Superior temporal gyrus (tissue), 1 donor: Measurements from ENCODE around the gene PLCB4.
"Not testable (repeated sequence)": the region's sequence is repeated elsewhere in the genome, so short reads cannot be mapped to it uniquely, and the experiment has no call there.

Experiments used
- DNase-seq: peaks from one replicate; pipeline ENCODE4 v3.0.0-alpha.2; 2016; ENCODE audit errors: extremely low spot score

Gene PLCB4

DNA sequence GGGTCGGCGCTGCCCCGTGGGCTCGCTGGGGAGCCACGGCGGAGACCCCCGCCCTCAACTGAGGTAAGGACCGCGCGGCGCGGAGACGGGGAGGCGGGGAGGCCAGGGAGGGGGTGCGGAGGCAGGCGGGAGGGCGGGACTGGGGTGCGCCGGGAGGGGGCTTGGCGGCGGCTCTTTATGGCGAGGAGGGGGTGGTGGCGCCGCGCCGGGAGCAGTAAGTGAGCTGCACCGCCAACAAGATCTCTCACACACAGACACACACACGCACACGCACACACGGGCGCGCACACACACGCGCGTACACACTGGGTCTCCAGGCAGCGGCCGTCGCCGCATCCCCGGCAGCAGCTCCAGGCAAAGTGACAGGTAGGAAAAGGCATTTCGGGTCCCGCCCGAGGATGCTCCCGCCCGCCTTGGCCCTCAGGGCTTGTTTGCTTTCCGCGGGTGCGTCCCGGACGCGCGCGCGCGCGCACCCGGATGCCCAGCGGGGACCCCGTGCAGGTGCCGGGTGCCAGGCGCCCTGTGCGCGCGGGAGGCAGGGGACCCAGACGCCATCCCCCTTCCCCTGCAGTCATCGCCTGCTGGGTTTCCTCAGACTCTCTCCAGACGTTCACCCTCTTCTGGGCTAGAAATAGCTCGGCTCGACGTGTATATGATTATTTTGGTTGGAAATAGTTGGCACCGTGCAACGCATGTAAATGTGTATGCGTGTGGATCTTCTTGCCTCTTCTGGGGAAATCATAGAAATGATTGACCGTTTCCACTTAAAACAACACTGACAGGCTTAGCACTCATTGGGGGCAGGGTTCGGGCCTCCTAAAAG lies at the start of gene PLCB4:
Gene PLCB4 (plus strand): TSS at position 247 of the 823 bp plus-strand sequence. CDS start 238,728 bp downstream, outside the sequence.
- DNase-seq = no peak

DNA sequence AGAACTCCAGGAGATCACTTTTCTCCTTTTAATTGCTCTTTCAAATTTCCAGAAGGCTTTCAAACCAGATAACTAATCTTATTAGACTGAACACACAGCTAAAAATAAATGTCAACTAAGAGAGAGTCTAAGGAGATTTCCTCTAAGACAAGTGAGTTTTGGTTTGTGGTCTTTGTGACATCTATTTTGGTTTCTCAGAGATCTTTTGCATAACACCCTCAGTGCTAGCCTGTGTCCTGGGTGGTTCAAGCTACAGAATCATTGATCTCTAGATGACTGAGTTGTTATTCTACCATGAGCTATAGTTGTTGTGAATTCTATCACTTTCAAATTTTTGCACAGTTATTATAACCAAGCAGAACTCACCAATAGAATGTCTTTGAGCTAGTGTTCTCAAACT lies 49.1 kb upstream of the PLCB4 start:
- DNase-seq = no peak

DNA sequence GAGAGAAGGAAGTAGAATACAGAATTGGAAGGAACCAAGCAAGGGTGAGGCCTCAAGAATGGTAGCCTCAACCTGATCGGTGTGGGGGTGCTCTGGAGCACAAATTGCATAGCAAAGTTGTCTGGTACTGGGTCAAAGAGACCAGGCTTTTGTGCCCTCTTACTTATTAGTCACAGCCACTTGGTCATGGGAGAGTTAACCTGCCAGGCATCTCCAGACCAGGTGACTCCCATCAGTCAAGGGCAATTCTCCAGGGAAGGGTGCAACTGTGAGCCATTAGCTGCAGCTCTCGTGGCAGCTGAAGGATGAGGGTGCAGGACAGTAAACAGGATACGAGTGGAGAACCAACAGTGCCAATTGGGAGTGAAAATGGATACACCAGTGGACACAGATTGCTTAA lies 47.7 kb upstream of the PLCB4 start:
- DNase-seq = no peak

DNA sequence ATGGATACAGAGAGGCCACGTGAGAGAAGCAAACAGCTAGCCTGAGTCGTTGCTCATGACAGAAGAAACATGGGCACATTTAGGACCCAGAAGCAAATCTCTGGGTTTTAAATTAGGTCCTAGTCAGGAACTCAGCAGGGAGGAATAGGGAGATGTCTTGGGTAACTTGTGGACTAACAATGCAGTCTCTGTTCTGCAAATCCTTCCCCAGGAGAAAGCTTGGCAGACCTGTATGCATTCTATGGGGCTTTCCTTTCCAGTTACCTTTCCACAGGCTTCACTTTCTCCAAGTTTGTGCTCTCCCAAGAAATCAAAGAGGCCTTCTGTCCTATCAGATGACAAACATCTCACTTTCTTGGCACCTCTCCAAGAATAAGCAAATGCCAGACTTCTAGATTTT lies 47.2 kb upstream of the PLCB4 start:
- DNase-seq = no peak

DNA sequence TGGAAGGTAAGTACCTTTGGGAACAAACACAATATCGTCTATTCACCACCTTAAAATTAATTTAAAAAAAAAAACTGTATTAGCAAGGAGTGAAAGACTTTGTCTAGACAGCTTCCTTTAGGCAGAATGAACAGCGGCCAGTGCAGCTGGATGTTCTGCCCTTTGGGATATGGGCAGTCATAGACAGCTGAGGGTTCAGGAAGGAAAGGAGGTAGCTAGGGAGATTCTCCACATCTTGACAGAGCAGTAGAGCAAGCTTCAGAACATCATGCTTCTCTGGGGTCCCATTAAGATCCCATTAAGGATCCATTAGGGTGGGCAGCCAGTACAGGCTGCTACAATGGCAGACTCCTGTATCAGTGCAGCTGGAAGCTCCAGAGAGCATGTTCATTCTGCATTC lies 46.5 kb upstream of the PLCB4 start:
- no peak for DNase-seq

DNA sequence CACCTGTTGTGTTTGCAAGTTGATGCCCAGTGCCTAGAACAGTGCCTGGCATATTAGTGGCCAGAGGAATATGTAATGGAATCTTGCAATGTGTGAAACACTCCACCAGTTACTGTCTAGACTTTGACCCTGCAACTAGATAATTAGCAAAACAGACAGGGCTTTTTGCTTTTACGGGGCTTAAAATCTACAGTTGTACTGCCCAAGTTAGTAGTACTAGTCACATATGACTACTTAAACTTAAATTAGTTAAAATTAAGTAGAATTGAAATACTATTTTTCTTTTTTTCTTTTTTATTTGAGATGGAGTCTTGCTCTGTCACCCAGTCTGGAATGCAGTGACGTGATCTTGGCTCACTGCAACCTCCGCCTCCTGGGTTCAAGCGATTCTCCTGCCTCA lies 44.3 kb upstream of the PLCB4 start:
- DNase-seq = no peak

DNA sequence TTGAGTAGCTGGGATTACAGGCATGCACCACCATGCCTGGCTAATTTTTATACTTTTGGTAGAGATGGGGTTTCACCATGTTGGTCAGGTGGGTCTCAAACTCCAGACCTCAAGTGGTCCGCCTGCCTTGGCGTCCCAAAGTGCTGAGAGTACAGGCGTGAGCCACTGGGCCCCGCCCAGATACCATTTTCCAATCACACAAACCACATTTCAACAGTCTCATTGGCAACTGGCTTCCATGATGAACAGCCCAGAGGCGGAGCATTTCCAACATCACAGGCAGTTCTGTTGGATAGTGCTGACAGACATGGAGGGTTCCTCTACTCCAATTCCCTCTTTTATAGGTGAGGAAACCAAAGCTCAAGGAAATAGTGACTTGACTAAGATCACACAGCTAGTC lies 43.9 kb upstream of the PLCB4 start:
- DNase-seq = no peak

DNA sequence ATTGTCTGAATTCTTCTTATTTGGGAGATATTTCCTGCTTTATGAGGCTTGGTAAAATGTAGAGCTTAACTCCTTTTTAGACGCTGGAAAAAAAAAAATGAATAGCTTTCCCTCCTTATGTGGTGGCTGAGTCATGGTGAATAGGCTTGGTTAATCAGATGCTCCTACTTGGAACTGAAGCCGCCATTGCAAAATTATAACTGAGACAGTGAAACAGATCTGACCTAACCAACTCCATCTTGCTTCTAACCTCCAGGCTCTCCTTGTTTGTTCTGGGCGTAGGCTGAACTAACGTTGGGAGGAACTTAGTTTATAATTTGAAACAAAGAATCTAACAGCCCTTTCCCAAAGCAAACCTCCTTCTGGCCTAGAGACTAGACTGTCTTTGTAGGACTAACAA lies 43.2 kb upstream of the PLCB4 start:
- no peak for DNase-seq

DNA sequence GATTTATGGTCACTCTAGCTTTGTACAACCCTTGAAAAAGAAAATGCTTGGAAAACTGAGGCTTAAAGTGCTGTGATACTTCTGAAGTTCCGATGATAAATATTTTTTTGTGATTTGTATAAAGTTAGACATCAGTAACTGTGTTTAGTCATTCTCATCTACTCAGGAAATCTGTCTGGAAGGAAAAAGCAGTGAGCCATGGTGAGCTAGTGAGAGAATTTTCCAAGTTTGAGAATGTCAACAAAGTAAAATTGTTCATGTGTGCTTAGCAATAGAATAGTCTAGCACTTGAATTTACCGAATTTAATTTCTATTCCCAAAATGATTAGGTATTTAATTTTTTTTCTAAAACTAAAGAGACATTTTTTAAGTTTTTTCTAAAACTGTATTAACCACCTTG lies 41.3 kb upstream of the PLCB4 start:
- no peak for DNase-seq

DNA sequence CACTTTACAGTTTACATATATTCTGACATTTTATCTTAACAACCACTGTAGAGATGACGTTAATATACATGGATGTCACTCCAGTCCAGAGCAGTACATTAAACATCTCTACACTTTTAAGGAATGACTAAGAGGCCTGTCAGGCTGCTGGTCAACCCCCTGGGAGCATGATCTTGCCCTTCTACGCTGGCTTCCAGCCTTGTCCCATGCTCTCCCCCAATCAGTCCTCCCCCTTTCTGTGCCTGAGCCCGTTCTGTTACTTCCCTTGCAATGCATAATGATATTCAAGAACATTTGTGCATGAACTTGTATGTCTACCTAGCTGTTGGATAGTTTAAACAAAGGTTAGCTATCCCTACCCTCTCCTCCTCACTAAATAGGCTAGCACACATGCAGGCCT lies 40.5 kb upstream of the PLCB4 start:
- DNase-seq = no peak

DNA sequence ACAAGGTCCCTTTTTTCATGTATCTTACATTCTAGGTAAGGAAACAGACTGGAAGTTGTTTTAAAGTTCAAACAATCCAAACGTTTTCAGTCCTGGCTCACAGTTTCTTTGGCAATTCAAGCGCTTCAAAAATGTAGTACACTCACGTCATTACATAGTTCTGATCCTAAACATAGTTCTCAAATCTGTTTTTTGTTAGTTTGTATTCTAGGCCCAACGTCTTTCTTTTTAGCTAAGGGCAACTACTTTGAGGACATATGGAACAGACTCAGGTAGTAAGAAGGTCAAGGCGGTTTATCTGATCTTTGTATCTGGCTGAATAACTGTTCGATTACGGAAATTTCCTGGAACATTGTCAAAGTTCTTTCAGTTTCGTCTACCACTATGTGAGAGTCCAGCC lies 36.9 kb upstream of the PLCB4 start:
- DNase-seq = no peak

DNA sequence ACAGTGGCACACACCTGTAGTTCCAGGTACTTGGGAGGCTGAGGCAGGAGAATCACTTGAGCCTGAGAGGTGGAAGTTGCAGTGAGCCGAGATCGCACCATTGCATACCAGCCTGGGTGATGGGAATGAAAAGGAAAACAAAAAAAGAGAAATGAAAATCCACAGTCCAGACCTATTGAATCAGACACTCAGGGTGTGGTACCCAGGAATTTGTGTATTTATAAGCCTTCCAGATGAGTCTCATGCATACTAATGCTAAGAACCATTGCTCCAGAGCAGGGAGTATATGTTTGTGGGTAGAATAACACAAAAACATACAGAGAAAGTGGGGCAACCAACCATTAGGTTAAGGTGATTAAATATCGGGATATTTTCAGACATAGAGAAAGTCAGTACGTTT lies 36.1 kb upstream of the PLCB4 start:
- DNase-seq = no peak

DNA sequence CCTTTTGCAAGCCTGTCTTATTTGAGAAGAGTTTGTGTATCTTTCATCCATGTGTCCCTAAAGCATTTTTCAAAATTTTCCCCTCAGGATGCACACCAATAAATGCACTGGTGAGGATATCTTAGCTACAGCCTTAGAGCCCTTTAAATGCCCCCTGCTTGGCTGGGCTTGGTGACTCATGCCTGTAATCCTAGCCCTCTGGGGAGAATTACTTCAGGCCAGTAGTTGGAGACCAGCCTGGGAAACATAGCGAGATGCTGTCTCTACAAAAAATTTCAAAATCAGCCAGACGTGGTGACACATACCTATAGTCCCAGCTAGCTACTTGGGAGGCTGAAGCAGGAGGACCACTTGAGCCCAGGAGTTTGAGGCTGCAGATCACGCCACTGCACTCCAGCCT lies 33.8 kb upstream of the PLCB4 start:
- no peak for DNase-seq

DNA sequence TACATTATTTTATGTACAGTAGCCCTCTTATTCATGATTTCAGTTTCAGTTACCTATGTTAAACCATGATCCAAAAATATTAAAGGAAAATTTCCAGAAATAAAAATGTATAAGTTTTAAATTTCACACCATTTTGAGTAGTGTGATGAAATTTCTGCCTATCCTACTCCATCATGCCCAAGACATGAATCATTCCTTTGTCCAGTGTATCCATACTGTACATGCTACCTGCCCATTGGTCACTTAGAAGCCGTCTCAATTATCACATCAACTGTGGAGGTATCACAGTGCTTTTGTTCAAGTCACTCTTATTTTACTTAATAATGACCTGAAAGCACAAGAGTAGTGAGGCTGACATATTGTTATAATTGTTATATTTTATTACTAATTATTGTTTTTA lies 32.3 kb upstream of the PLCB4 start:
- no peak for DNase-seq

DNA sequence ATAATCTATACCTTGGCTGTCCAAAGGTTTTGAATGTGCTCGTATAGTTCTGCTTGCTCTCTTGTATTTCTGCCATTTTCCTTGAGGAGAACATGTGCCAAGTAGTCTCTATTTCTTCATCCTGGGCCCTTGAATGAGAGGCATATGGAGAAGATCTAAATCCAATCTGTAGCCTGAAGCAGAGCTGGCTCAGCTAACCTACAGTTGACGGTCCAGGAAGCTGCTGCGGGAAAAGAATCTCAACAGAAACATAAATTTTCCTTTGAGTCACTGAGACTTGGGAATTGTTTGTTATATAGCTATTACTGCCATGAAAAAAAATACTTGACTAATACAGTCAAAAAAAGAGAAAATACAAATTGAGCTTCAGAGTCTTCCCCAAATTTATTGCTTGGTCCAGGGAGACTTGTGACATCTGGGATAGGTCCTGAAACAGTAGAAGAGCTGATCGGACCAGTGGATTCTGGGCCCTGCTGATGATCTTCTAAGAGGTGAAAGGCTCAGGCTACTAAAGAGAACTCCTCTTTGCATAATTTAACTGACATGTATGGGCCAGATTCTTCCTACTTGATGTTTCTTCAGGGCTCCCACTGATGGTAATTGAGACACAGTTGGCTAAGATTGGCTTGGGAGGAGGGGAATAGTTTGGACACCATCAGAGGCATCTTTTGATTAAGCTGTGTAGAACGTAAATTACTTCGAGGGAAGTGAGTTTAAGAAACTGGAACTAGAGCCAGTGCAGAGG lies 29.9 kb upstream of the PLCB4 start:
- DNase-seq = no peak

DNA sequence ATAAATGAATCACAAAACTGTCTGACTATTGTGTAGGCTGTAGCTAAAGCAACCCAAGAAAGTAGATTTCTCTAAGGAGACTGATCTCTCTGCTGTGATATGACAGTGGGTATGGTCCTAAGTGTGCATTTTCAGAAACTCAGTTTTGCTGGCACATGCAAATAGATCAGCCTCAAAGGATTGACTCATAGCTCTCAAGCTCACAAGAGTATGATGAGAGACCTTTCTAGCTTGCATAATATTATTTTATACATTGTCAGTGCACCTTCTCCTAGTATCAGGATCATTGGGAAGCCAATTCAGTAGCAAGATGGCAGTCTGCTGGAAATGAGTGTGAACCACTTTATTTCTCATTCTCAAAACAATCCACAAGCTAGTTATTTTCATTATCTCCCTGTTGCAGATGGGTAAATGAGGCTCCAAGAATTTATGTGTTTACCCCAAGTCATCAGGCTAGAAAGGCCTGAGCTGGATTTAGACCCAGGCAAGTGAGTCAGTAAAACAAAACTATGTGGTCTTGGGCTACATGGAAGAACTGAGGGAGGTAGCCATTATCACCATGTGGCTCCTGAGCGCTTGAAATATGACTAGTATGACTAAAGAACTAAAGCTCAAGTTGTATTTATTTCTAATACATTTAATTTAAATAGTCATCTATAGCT lies 27.9 kb upstream of the PLCB4 start:
- no peak for DNase-seq

DNA sequence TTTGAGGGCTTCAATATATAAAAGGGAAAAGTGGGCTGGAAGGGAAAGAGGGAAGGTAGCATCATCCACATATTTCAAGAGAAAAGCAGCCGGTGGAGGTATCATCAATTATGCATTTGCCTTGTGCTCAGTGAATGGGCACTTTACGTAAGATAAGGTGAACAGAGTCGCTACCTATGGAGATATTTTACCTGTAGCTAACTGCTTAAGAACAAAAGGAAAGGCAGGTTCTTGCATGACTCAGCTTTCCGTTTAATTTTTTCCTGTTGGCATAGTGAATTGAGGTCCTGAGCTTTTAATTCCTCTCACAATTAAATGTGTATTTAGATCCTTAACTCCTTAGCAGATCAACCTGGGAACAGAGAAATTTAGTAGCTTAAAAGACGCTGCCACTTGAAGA lies 25.5 kb upstream of the PLCB4 start:
- no peak for DNase-seq

DNA sequence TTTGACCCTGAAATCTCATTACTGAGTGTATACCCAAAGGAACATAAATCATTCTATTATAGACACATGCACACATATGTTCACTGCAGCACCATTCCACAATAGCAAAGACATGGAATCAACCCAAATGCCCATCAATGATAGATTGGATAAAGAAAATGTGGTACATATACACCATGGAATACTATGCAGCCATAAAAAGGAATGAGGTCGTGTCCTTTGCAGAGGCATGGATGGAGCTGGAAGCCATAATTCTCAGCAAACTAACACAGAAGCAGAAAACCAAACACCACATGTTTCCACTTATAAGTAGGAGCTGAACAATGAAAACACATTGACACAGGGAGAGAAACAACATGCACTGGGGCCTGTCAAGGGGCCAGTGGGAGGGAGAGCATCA lies 21.0 kb upstream of the PLCB4 start:
- not testable (repeated sequence) for DNase-seq

DNA sequence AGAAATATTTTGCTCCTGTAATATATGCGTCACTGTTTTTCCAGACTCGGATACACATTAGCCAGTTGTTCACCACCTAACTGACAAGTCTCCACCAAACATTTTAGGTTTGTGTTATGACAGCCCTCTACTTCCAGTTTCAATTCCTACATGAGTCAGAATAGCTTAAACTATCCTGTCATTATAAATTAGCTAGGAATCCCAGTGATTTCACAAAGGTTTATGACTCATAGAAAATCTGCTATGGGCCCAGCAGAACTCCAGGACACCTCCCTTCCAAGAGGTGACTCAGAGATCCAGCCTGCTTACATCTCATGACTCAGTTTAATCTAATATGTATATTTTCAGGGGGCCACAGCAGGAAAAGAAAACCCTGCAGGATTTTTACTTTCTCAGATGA lies 17.4 kb upstream of the PLCB4 start:
- DNase-seq = no peak

DNA sequence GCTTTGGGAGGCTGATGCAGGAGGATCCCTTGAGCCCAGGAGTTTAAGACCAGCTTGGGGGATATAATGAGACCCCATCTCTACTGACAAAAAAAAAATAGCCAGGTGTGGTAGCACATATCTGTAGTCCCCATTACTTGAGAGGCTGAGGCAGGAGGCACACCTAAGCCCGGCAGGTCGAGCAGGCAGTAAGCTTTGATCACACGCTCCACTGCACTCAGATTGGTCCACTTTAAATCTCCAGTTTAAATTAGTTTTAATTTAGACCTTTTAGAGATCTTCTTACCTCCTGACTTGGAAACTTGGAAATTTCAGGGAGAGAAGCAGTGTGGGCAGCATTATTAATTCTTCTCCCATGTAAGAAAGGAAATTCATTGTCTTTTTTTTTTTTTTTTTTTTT lies 16.8 kb upstream of the PLCB4 start:
- DNase-seq = no peak

DNA sequence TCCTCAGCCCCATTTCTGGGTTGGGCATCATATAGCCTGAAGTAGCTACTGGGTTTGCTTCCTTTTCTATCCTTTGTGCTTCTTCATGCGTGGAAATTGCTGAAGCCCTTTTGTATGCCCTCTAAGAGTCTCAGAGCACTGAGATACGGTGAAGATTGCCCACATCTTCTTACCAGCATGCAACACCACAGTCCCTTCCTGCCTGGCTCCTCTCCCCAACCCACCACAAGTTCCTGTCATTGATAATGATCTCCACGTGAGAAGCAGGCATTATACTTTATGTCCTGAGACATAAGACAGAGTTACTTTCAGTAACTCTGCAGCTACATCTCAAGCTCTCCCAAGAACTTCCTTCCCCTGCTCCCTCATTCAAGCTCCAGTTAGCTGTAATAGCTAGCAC lies 15.8 kb upstream of the PLCB4 start:
- DNase-seq = no peak

DNA sequence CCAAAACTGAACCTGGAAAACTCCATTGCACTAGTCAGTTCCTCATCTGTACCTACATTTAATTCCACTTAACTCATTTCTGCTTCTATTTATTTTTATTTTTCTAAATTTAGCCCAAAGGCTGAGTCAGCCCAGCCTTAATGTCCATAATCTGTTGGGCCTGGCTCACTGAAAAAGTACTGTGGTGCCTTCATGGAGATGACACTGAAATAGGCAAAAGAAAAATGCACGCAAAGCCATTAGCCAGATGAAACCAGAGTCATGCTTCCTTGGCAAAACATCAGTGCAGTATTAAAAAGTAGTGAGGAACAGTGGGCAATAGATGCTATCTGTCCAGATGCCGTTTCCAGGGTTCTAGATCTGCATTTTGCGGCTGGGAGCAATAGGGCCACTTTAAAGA lies 14.7 kb upstream of the PLCB4 start:
- no peak for DNase-seq

DNA sequence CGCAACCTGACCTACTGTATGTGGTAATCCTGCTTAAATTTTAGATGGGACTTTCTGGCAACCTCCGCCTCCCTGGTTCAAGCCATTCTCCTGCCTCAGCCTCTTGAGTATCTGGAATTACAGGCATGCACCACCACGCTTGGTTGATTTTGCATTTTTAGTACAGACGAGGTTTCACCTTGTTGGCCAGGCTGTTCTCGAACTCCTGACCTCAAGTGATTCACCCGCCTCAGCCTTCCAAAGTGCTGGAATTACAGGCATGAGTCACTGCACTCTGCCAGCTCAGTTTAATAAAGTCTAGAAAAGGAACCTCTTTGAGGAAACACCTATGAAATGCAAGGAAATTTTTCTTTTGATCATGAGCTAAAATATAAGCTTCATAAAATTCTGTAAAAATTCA lies 9.0 kb upstream of the PLCB4 start:
- DNase-seq = no peak
